NCI-H345 treated with DMSO at 0.1 percent for 48 hours (cell line): Measurements from ENCODE around the gene EPB41L5.
"Not testable (repeated sequence)": the region's sequence is repeated elsewhere in the genome, so short reads cannot be mapped to it uniquely, and the experiment has no call there.

Experiments
- DNase-seq: peaks from one replicate; lab custom pipeline; 2025; ENCODE audit not compliant: unreplicated experiment; lab: John Stamatoyannopoulos, UW

EPB41L5 gene

DNA sequence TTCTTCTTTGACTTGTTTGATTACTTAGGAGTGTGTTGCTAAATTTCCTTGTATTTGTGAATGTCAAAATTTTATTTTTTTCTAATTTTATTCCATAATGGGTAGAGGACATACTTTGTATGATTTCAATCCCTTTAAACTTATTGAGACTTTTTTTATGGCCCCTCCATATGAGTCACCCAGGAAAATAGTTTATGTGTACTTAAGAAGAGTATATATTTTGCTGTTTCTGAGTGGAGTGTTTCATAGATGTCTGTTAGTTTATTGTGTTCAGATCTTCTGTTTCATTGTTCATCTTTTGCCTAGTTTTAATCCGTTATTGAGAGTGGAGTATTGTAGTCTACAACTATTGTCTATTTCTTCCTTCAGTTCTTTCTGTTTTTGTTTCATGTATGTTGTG, 81.9 kb downstream of the EPB41L5 start:
- DNase-seq, result no peak

- DNase-seq, result no peak
Measured at GRCh38 chr2:120100627-120101026, 87.8 kb downstream of the EPB41L5 start.

- no peak for DNase-seq
Measured at GRCh38 chr2:120103723-120104467, 91.0 kb downstream of the EPB41L5 start.

DNA sequence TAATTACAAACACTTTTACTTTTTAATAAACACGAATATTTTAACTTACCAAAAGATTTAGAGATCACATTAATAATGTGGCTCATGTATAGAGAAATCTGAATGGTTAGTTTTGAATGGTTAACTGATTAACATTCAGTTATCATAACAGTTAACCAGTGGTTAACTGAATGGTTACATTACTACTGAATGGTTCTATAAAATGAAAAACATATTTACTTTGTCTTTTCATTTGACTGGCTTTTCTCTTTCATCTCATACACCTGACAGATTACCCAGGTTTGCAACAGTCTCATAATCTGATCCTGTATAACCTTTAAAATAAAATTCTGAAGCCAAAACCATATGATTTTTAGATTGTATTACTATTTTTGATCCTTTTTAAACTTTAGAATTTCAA, 91.9 kb downstream of the EPB41L5 start:
- no peak for DNase-seq

- no peak for DNase-seq
Measured at GRCh38 chr2:120105360-120105759, 92.5 kb downstream of the EPB41L5 start.

DNA sequence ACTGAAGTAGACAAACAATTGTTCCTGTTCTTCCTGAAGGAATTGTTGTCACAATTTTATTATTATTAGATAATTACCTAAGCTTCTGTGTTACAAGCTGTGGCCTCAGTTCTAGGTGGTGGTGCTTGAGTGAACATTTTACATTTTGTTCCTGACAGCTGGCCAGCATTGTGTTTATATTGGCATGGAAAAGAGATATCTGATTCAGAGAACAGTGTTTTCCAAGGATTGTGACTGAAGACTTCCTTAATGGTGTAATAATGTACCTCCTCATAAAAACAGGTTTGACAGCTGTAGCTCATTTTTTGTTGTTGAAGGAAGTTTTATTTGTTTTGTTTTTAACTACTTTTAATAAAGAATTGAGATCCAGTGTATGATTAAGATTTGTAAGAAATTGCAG, 95.2 kb downstream of the EPB41L5 start:
- DNase-seq, result no peak

GRCh38 chr2:120108749-120109148, 95.9 kb downstream of the EPB41L5 start:
- DNase-seq, result no peak

DNA sequence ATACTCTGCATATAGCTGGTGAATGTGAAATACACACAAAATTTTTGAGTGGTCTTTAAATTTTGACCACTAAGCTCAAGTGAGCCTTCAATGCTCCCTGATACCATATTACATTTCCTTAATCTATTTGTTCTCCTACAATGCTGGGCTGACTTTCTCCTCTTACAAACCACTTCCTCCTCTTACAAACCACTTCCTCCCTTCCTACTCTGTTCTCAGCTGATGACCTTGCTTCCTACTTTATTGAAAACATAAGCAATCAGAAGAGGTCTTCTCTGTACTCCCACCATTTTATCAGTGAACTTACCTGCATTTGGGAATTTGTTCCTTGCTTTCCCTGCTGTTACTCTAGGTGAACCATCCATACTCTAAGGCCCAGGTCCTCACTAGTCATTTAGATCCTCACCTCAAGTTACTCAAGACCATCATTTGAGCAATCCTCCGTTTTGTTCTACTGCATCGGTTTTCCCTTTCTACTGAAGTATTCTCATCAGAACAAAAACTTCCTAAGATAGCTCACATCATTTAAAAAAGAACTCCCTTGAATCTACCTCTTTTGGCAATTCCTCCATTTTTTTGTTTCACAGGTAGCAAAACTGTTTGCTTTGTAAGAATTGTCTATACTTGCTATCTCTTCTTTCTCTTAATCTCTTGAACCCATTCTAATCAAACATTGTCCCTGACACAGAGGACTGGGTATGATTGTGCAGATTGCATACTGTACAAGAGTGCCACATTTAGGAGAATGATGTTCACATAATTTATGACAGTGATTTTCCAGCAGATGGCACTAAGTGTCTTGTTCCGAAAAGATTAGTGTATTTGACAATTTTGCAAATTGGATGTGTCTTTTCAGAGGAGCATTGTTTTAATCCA, 96.5 kb downstream of the EPB41L5 start:
- DNase-seq, result no peak

DNA sequence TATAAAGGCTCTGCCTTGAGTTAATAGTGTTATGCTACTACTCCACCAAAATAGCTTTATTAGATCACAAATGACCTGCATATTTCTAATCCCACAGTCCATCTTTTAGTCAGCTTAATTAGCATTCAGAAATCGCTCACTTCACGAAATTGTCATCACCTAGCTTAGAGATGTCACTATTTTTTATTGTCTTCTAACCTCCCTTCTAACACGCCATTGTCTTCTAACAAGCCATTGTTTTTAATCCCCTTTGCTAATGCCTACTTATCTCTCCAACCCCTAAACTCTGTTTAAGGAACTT, 97.1 kb downstream of the EPB41L5 start:
- no peak for DNase-seq

GRCh38 chr2:120110507-120110906, 97.6 kb downstream of the EPB41L5 start:
- DNase-seq, result no peak

DNA sequence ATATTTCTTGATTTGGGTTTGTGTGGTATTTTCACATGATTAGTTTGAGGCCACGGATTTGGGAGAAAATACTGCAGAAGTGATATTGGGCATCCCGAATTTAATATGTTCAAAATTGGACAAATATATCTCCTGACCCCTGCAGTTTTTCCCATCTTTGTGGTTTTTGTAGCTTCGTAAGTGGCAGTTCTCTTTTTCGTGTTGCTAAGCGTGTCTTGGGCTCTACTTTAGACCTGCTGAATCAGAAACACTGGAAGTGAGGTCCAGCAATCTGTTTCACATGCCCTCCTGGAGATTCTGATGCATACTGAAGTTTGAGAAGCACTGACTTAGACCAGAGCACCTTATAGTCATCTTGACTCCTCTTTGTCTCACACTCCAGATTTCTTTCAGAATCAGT, 98.3 kb downstream of the EPB41L5 start:
- DNase-seq, result no peak

- no peak for DNase-seq
Measured at GRCh38 chr2:120118018-120118417, 105.1 kb downstream of the EPB41L5 start.

- no peak for DNase-seq
Measured at GRCh38 chr2:120118471-120118870, 105.6 kb downstream of the EPB41L5 start.

- not testable (repeated sequence) for DNase-seq
Measured at GRCh38 chr2:120121337-120121736, 108.5 kb downstream of the EPB41L5 start.

GRCh38 chr2:120123090-120123489, 110.2 kb downstream of the EPB41L5 start:
- no peak for DNase-seq

- DNase-seq, result no peak
Measured at GRCh38 chr2:120125195-120125594, 112.3 kb downstream of the EPB41L5 start.

GRCh38 chr2:120128216-120128615, 115.3 kb downstream of the EPB41L5 start:
- no peak for DNase-seq

GRCh38 chr2:120132190-120132589, 119.3 kb downstream of the EPB41L5 start:
- no peak for DNase-seq

DNA sequence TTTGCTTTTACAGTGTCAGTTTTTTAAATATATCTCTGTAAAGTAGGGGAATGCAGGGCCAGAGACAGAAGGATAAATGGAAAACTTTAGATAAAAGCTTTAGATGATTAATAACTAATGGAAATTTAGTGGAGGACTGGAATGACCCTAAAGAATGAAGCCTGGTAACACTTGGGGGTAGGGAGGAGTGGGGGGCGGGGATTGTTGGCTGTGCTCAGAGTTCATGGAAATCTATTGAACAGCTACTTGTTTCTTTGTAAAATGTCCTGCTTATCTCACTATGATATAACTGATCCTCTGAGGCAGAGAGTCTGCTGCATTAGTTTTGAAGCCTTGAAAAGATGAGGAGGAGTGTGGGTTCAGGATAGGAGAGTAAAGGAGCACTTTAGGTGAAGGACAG, 119.8 kb downstream of the EPB41L5 start:
- DNase-seq, result no peak

DNA sequence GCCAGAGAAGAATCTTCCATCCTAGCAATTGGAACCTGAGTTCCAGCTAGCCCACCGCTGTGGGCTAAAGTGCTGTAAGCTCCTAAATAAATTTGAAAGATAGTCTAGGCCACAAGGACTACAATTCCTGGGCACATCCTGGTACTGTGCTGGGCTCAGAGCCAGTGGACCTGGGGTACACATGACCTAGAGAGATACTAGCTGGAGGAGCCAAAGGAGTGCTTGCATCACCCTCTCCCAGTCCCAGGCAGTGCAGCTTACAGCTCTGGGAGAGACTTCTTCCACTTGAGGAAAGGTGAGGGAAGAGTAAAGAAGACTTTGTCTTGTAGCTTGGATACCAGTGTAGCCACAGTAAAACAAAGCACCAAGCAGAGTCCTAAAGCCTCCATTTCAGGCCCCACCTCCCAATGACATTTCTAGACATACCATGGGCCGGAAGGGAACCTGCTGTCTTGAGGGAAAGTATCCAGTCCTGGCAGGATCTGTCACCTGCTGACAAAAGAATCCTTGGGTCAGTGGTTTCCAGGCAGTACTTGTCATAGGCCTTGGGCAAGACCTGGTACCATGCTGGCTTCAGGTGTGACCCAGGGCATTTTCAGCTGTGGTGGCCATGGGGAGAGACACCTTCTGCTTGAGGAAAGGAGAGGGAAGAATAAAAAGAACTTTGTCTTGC, 120.8 kb downstream of the EPB41L5 start:
- no peak for DNase-seq

- no peak for DNase-seq
Measured at GRCh38 chr2:120134263-120134662, 121.4 kb downstream of the EPB41L5 start.

- DNase-seq, result not testable (repeated sequence)
Measured at GRCh38 chr2:120135013-120135412, 122.1 kb downstream of the EPB41L5 start.
